Measurements from ENCODE around the gene HSPB7.

Gene HSPB7

GRCh38 chr1:16015491-16015890 is 2.4 kb downstream of the HSPB7 start (continued):
- TF ChIP-seq, protein P1, sequence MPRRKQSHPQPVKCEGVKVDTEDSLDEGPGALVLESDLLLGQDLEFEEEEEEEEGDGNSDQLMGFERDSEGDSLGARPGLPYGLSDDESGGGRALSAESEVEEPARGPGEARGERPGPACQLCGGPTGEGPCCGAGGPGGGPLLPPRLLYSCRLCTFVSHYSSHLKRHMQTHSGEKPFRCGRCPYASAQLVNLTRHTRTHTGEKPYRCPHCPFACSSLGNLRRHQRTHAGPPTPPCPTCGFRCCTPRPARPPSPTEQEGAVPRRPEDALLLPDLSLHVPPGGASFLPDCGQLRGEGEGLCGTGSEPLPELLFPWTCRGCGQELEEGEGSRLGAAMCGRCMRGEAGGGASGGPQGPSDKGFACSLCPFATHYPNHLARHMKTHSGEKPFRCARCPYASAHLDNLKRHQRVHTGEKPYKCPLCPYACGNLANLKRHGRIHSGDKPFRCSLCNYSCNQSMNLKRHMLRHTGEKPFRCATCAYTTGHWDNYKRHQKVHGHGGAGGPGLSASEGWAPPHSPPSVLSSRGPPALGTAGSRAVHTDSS (tag by site-specific recombination; IDR thresholded peaks at IDR 0.05) = no peak
- TF ChIP-seq ZNF324 (tag by site-specific recombination; IDR thresholded peaks at IDR 0.05) = no peak
- no peak for TF ChIP-seq ZNF629 (tag by site-specific recombination; IDR thresholded peaks at IDR 0.05)

GRCh38 chr1:16014509-16015482 is 3.0 kb downstream of the HSPB7 start:
- no peaks in the 10 kb centered on the region for H3K36me3 ChIP-seq (ENCODE audit: control insufficient read depth in 2 of 2, insufficient read depth in 1 of 2, low read length in 2 of 2)
- H3K4me3 ChIP-seq (ENCODE audit: low read depth, low read length) = no peak overlapping the region
- POLR2A ChIA-PET = no interaction called here
- H3K4me1 ChIP-seq (ENCODE audit: control insufficient read depth, insufficient read depth, low read length) = no peaks in the 10 kb centered on the region
- no peaks in the 10 kb centered on the region for H3K9me3 ChIP-seq (ENCODE audit: control insufficient read depth, insufficient read depth, low read depth, low read length)
- H3K27ac ChIP-seq (ENCODE audit: extremely low read depth, low read depth, low read length) = no peak overlapping the region
- TF ChIP-seq YY1 (tag by site-specific recombination; IDR thresholded peaks at IDR 0.05) = no peak
- TF ChIP-seq ZNF341 (tag by site-specific recombination; IDR thresholded peaks at IDR 0.05; ENCODE audit: low read depth) = peak; percentile 49
- peak; percentile 13; the same call in 1 of the 2 replicates for TF ChIP-seq SP2 (tag by site-specific recombination; IDR thresholded peaks at IDR 0.05)
- no peak for TF ChIP-seq KLF16 (tag by site-specific recombination; IDR thresholded peaks at IDR 0.05)
- peak; percentile 21; the same call in 1 of the 2 replicates for TF ChIP-seq GLIS1 (tag by site-specific recombination; IDR thresholded peaks at IDR 0.05)
- TF ChIP-seq HOXD13 (CRISPR knock-in tag; IDR thresholded peaks at IDR 0.05; ENCODE audit: borderline replicate concordance) = no peak
- no peak for TF ChIP-seq ZNF239 (tag by site-specific recombination; IDR thresholded peaks at IDR 0.05)
- TF ChIP-seq MYNN (tag by site-specific recombination; IDR thresholded peaks at IDR 0.05; ENCODE audit: borderline replicate concordance) = no peak
- TF ChIP-seq, protein P2, sequence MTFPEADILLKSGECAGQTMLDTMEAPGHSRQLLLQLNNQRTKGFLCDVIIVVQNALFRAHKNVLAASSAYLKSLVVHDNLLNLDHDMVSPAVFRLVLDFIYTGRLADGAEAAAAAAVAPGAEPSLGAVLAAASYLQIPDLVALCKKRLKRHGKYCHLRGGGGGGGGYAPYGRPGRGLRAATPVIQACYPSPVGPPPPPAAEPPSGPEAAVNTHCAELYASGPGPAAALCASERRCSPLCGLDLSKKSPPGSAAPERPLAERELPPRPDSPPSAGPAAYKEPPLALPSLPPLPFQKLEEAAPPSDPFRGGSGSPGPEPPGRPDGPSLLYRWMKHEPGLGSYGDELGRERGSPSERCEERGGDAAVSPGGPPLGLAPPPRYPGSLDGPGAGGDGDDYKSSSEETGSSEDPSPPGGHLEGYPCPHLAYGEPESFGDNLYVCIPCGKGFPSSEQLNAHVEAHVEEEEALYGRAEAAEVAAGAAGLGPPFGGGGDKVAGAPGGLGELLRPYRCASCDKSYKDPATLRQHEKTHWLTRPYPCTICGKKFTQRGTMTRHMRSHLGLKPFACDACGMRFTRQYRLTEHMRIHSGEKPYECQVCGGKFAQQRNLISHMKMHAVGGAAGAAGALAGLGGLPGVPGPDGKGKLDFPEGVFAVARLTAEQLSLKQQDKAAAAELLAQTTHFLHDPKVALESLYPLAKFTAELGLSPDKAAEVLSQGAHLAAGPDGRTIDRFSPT (tag by site-specific recombination; IDR thresholded peaks at IDR 0.05) = 0 out of 2 replicates have a peak, but pooled peaks have one; percentile 46
- no peak for TF ChIP-seq GLI2 (tag by site-specific recombination; IDR thresholded peaks at IDR 0.05; ENCODE audit: borderline replicate concordance, low read depth)
- TF ChIP-seq TRIM28 (IDR thresholded peaks at IDR 0.05; ENCODE audit: borderline replicate concordance, low read length) = no peak
- TF ChIP-seq ZNF114 (tag by site-specific recombination; IDR thresholded peaks at IDR 0.05) = no peak
- TF ChIP-seq, protein P3, sequence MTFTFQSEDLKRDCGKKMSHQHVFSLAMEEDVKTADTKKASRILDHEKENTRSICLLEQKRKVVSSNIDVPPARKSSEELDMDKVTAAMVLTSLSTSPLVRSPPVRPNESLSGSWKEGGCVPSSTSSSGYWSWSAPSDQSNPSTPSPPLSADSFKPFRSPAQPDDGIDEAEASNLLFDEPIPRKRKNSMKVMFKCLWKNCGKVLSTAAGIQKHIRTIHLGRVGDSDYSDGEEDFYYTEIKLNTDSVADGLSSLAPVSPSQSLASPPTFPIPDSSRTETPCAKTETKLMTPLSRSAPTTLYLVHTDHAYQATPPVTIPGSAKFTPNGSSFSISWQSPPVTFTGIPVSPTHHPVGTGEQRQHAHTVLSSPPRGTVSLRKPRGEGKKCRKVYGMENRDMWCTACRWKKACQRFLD (tag by site-specific recombination; IDR thresholded peaks at IDR 0.05) = no peak
- no peak for TF ChIP-seq ZBTB48 (tag by site-specific recombination; IDR thresholded peaks at IDR 0.05)
- TF ChIP-seq ZNF433 (tag by site-specific recombination; IDR thresholded peaks at IDR 0.05; ENCODE audit: low read depth) = no peak
- TF ChIP-seq ZNF140 (tag by site-specific recombination; IDR thresholded peaks at IDR 0.05) = no peak
- CTCF ChIA-PET = interaction anchor here (0.6 to 0.7 kb wide), 2 partner anchors 12 to 20 kb away, joined by 3 read pairs; no protein-coding TSS in a partner anchor

Data from HEK293 (cell line).